Activated CD4-positive, CD25-positive, alpha-beta regulatory T cell treated with anti-CD3 and anti-CD28 coated beads, Interleukin-2, amount 50 U/mL, for 16 hours (primary cell): ENCODE measurements around the gene APP.
"Not testable (repeated sequence)": the region's sequence is repeated elsewhere in the genome, so short reads cannot be mapped to it uniquely, and the experiment has no call there.

Experiments
- DNase-seq: peaks from one replicate; pipeline ENCODE4 v3.0.0-alpha.2; 2020; ENCODE audit warnings: low read depth, low spot score

The APP gene

DNA sequence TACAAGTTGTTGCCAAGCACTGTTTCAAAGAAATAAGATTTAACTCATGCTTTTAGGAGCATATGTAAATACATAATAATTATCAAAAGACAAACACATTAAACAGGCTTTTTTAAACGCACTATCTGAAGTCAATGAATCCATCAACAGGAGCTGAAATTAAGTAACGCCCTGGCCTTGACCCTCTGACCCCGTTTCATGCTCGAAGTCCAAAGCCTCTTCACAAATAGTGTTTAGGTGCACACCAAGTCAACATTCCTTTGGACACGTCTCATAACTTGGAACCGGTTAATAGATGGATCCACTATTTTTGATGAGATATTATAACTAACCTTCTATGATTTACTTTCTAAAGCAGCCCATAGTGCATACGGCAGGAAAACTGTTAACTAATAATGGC is 226.5 kb downstream of the APP start:
- DNase-seq, result no peak

DNA sequence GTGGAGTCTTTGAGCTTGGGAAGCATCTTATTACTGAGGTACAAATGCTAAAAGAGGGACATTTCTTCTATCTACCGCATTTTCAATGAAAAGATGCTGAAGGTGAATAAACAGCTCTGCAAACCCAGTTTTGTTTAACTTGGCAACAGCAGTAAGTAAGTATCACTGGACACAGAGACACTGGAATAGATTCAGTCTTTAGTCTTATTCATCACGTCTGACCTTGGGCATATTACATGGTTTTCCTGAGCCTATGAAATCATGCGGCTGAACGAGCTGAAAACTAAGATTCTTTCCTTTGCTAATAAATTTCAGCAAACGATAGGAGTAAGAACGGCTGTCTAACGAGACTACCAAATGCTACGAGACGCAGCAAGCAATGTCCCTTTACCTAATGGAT is 228.4 kb downstream of the APP start:
- no peak for DNase-seq

DNA sequence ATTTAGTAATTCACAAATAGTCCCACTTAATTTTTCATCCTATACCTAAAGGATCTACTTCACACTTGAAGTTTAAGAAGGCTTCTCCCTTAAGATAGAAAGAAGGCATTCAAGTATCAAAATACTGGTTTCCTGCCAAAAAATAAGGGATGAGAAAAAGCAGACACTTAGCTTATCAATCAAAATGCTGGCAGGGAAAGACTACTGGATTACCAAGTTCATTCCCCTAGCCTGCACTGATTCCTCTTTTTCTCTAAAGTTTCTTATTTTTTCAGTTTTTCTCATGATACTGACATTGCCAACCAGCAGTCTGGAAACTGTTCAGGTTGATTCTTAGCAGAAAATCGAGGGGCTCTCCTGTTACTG is 231.2 kb downstream of the APP start:
- DNase-seq, result no peak

DNA sequence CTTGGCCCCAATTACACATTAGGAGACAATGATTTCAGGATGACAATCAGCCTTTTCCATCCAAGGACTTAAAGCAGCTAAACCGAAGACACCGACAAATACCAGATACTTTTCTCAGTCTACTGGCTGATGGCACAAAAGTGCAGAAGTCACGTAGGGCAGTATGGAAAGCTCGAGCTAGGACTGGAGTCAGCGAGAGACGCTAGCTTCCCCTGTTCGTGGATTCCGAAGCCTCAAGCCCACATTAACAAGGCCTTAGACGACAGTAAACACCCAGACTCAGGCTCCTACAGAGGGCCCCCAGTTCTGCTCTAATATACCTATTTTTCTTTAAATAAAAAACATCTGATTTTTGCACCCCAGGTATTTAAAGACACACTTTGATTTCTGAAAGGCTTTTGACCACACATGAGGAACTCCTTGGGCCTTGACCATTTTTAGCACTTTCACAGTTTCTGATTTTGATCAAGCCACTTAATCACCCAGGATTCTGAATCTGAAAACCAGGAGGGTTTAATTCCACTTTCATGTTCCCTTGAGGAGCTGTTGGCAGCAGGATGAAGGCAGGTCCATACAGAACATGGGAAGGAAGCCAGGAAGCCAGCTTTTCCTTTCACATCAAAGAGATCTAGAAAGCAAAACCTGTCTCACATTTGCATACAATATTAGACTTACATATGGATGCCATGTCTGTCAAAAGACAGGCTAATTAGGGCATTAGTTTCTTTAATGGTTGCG is 231.7 kb downstream of the APP start:
- no peak for DNase-seq

DNA sequence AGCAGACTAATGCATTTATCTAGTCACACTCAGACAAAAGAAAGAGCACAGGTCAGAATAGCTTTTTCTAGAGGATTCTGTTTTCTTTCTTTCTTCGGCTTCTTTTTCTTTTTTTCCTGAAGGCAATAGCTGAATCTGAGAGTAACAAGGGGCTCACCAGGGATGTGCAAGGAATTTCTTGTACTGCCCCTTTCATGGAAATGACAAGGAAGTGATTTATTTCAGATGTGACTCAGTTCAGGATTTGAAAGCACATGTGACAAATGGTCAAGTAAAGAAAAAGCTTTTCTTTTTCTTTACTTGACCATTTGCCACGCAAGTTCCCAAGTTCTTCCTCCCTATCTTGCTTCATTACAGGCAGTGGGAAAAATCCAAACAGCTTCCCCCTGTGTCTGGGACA is 233.8 kb downstream of the APP start:
- DNase-seq, result no peak

DNA sequence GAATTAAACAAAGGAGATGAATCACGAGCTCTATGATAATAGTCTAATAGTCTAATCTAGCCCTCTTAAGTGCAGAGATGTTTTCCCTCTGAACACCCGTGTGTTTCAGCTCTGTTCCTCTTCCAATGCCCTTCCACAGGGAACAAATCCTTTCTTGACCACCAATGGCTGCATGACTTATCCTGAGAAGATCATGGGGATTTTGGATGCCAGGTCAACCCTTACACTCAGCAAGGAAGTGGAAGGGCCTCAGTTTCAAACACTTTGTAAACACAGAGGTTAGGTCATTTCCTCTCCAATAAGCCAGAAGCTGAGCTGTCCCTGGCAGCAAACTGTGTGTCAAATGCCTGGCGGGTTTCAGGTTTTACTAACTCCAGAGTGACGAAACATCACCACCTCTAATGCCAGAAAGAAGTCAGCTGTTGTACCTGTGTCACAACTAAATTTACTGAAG is 235.8 kb downstream of the APP start:
- no peak for DNase-seq

DNA sequence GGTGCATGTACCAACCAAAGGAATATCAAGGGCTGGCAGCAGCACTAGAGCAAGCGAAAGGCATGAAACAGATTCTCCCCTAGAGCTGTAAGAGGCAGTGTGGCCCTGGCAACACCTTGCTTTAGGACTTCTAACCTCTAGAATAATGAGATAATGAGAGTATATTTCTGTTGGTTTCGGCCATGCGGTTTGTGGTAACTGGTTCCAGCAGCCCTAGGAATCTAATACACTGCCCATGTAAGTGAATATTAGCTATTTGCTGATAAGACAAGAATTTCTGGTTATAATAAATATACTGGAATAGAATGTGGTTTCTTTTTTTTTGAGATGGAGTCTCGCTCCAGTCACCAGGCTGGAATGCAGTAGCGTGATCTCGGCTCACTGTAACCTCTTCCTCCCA is 236.4 kb downstream of the APP start:
- no peak for DNase-seq

DNA sequence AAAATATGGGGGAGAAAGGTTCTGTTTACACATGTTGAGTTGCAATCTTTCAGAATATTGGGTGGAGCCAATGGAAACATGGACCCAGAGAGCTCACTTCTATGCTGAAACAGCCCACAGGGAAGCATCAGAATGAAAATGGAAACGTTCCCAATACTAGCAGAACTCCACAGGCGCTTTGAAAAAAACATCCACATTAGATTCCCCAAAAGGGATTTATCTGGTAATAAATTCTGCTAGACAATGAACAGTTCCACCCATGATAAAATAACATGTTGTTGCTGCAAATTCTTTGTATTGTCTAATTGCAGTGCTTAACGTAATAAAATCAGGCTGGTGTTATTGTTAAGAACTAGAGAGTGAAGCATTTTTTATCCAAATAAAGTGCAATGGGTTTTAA is 238.8 kb downstream of the APP start:
- DNase-seq, result no peak

DNA sequence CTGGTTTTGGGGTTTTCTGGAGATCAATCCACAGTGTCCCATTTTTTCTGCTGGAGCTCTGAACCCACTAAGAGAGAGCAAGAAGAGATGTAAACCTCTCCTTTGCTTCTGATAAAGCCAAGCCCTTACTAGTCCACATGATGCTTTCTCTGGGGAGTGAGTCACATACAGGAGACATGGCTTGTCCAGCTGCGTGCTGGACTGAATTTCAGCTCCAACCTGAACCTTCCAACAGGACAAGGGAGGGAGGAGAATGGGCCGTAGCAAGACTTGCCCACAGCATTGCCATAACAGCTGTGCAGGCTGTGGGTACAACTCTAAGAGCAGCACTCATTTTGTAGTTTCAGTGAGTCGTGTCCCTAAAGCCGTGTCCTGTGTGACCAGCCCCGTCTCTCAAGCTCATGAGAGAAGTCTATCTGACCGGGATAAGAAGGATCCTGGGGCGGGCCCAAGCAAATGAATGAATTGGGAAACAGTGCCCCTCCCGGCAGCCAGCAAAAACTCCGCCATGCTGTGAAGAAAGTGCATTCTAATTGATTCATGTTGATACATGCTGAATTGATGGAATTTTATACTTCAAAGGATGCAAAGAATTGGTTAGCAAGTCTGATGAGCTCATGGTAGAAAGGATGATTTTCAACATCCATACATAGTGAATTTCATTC is 240.6 kb downstream of the APP start:
- no peak for DNase-seq

DNA sequence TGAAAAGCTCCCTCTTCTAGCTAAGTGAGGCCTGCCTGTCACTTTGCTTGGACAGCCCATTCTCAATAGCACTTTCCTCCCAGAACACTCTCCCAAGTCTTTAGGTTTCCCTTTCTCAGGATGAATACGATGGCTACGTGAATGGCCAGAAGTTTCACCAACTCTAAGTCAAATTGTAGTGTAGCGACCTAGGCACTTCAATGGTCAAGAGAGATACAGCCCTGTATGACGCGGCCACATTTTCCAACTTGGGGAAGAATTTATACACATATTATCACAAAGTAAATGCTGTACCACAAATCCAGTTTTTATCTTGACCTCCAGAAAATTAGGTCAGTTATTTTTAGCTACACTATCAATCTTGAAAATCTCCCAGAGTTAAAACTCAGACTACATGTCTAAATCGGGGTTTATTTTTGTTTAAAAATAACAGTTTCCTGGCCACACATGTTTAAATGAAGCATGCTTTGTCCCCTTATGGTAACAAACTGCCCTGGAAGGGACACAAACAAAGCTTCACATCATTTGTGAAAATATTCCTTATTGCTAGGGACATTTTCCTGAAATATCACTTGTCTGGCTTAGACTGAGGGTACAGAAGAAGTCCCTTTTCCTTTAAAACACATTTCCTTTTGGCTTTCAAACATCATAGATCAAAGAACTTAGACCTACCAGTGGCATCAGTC is 243.2 kb downstream of the APP start:
- DNase-seq, result no peak

DNA sequence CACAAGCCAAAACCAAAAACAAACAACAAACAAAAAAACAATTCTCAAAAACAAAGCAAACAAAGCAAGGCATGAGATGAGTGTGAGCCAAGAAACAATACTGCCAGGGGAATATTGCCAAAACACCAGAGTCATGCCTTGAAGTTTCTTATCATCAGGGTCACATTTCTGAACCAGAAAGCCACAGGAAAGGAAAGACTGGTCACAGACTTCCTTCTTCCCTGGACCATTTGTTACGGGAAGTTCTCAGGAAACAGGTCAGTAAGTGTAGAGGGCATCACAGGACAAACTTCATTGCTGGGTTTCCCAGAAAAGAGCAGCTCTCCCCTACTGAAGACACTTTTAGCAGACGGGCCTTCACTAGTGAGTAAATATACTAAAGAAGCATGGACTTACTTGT is 244.6 kb downstream of the APP start:
- no peak for DNase-seq

DNA sequence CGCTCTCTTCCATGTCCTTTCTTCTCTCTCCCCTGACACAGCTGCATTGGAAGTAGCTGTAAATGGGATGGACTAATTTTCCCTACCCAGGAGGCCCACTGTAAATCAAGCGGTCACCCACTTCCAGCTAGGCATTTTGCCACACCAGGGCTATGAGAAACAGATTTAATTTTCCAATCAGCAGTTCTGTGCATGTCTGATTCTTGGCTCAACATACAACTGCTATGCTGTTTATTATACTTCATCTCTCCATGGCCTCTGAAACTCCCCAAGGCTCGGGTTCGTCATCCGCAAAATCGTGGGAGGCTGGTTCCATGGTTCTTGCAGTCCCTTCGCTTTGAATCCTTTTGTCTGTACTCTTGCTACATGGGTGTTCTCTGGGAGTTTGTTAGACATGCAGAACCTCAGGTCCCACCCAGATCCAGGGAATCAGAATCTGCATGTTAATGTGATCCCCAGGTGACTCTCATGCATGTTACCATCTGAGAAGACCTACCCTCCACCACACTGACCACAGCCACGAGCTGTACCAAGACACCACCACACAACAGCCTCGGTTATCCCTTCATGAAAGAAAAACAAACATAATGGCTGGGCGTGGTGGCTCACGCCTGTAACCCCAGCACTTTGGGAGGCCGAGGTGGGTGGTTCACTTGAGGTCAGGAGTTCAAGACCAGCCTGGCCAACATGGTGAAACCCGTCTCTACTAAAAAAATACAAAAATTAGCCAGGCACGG is 245.3 kb downstream of the APP start:
- no peak for DNase-seq

DNA sequence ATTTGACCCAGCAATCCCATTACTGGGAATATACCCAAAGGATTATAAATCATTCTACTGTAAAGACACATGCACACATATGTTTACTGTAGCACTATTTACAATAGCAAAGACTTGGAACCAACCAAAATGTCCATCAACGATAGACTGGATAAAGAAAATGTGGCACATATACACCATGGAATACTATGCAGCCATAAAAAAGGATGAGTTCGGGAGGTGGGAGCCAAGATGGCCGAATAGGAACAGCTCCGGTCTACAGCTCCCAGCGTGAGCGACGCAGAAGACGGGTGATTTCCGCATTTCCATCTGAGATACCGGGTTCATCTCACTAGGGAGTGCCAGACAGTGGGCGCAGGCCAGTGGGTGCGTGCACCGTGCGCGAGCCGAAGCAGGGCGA is 252.4 kb downstream of the APP start:
- not testable (repeated sequence) for DNase-seq

DNA sequence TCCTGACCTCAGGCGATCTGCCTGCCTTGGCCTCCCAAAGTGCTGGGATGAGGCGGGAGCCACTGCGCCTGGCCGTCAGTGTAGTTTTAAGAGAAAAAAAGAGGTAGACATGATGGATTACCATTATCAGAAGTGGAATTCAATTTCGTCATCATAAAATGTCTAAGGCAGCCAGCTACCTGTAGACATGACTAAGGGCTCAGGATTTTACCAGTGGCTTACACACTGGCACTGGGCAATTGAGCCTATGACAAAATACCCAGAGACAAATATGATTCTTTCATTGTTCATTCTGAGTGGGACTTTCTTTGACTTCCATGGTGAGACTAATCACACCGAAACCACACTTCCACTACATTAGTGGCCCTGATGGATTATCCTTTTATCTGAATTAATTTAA is 254.3 kb downstream of the APP start:
- no peak for DNase-seq

DNA sequence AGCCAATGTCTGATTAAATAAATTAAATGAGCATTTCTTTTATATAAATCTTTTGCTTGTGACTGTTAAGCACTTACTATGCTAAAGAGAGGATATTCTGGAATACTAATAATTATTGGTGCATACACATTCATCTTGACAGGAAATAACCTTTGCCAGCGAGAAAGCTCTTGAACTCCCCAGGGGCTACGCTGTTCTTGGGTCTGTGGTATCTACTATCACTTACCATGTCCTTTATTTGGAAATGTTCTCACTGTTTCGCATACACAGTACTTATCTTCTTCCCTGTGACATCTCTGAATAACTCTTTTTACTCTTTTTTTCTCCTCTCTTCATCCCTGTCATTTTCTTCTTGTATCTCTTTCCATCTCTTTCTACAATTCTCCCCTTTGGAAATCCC is 257.1 kb downstream of the APP start:
- no peak for DNase-seq

DNA sequence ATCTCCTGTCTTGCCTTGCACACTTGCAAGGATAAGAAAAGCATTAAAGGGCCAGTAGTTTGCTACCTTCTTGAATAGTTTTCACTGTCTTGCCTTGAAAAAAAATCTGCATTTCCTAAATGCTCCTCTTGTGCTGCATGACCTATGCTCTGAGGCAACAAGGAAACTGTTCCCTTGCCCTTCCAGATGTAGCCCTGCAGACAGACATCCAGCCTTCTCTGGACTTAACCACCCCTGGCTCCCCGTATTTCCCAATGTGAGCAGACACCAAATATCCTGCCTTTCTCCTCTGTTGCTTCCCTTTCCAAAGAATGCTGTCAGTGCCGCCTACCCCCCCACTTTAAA is 258.2 kb downstream of the APP start:
- no peak for DNase-seq

DNA sequence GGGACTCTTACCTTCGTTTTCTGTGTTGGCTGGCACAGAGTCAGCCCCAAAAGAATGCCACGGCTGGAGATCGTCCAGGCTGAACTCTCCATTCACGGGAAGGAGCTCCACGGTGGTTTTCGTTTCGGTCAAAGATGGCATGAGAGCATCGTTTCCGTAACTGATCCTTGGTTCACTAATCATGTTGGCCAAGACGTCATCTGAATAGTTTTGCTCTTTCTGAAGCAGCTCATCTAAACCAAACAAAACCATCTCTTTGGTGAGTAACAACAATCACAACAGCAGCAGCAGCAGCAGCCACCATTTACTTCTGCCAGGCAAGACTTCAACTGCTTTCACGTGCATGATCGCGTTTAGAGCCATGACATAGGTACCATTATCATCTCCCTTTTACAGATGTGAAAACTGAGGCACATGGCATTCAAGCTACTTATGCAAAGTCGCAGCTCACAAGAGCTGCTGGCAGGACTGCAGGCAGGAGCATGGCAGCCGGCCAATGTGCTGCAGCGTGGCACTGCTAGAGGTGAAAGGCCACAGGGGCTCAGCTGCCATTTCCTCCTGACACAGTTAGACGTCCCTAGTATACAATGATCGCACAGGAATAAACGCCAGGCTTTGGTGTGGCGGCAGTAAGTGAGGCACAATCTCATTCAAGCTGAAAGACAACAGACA is 258.7 kb downstream of the APP start:
- DNase-seq, result no peak

DNA sequence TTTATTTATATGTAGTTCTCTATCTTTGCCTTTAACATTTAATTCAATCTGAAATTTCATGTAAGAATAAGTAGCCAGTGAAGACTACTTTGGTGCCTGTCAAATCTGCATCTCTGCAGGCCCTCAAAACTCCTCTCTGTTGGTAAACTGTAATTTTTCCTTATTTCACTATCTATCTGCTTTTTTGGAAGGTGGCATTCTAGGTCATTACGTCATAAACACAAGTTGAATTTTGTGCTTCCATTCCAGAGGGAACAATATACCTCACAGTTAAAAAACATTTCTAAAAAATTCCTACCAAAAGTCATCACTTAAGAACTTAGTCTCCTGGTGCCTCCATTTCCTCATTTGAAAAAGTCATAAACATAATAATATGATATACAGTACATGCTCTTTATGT is 259.8 kb downstream of the APP start:
- DNase-seq, result no peak

DNA sequence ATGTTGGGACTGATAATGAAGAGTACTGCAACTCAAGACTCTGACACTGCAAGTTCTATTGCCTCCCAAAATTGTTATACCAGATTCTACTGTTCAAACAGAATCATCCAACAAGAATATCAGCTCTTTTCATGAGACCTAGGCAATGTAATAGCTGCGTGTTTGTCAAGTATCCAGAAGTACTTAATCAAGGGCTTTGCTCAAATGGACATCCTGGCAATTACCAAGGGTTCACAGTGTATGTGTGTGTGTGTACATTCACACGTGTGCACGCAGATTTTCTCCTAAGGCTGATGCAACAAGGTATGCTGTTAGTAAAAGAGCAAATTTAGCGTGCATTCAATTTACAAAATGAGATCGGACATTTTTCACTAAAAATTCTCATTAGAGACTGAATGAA is 261.2 kb downstream of the APP start:
- DNase-seq, result no peak

DNA sequence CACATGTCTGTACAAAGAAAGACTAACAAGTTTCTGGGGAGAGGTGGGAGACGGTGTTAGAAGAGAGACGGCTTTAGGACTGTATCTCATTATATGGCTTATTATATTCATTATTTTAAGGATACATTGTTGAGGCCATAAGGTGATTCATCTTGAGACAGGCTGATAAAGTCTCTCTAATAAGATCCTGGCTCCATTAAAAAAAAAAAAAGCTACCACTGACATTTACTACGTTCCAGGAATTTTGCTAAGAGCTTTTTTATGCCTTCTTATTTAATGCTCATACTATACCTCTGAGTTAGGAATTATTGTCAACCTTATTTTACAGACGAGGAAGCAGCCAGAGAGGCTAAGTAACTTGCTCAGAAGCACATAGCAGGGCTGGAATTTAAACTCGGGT is 262.1 kb downstream of the APP start:
- DNase-seq, result no peak

DNA sequence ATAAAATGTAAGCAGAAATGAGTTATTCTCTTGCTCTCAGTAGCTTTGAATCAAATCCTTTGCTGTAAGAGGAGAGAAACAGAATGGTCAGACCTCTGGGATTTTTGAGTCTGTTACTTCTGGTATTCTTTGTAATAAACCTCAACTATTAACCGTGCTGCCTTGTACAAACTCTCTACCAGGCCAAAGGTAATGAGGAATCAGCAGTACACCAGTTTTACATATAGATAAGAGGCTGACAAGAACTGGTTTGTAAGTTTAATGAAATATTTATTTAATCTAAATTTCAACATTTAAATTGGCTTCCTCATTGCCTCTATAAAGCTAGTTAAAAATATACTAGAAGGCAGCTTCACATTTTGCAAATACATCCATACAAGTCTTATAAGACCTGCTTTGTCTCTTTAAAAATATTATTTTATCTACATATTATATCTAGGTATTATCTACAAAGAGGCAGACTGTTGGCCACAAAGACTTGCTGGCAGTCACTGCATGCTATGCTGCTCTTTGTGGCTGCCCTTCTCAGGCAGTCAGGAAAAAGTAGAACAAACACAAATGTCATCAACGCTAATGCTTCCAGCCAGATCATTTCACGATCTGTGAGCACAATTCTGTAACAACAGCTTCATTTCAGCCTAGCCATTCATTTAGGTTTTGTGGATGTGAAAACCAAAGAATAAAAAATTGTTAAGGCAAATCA is 262.8 kb downstream of the APP start:
- DNase-seq, result no peak
